ENCODE measurements around the gene PEX10.

DNA sequence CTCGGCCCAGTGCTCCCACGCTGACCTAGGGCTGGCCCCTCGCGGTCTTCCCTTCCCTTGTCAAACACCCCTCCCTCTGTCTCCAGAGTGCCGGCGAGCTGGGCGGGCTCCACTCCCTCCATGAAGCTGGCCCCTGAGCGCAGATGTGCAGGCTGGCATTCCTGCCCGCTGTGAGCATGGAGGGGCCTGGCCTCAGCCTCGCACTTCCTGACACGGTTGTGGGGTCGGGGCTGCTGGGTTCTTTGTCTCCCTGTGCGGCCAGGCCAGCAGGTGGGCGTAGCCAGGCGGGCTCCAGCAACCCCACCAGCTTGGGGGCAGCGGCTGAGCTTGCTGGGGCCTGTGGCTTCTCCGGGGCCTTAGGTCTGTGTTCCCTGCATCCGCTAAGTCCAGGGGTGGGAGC lies 14.2 kb upstream of the PEX10 start:
- TF ChIP-seq, protein P1, sequence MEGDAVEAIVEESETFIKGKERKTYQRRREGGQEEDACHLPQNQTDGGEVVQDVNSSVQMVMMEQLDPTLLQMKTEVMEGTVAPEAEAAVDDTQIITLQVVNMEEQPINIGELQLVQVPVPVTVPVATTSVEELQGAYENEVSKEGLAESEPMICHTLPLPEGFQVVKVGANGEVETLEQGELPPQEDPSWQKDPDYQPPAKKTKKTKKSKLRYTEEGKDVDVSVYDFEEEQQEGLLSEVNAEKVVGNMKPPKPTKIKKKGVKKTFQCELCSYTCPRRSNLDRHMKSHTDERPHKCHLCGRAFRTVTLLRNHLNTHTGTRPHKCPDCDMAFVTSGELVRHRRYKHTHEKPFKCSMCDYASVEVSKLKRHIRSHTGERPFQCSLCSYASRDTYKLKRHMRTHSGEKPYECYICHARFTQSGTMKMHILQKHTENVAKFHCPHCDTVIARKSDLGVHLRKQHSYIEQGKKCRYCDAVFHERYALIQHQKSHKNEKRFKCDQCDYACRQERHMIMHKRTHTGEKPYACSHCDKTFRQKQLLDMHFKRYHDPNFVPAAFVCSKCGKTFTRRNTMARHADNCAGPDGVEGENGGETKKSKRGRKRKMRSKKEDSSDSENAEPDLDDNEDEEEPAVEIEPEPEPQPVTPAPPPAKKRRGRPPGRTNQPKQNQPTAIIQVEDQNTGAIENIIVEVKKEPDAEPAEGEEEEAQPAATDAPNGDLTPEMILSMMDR (IDR thresholded peaks at IDR 0.05): no peak
- no peak for TF ChIP-seq POLR2A (IDR thresholded peaks at IDR 0.05)
